GM18505 (cell line): ENCODE data around the gene COA3.

ENCODE experiments used
- ATAC-seq: cut with Tn5 transposase; IDR thresholded peaks from one replicate; pipeline ENCODE4 v1.9.1; 2021; ENCODE audit not compliant: unreplicated experiment
- POLR2A ChIP-seq: IDR thresholded peaks from 4 replicates; pipeline ENCODE4 v1.6.1; 2011; ENCODE audit warnings: borderline replicate concordance; ENCODE audit not compliant: insufficient read depth, insufficient read length; ENCODE audit errors: extremely low read depth

COA3 gene

DNA sequence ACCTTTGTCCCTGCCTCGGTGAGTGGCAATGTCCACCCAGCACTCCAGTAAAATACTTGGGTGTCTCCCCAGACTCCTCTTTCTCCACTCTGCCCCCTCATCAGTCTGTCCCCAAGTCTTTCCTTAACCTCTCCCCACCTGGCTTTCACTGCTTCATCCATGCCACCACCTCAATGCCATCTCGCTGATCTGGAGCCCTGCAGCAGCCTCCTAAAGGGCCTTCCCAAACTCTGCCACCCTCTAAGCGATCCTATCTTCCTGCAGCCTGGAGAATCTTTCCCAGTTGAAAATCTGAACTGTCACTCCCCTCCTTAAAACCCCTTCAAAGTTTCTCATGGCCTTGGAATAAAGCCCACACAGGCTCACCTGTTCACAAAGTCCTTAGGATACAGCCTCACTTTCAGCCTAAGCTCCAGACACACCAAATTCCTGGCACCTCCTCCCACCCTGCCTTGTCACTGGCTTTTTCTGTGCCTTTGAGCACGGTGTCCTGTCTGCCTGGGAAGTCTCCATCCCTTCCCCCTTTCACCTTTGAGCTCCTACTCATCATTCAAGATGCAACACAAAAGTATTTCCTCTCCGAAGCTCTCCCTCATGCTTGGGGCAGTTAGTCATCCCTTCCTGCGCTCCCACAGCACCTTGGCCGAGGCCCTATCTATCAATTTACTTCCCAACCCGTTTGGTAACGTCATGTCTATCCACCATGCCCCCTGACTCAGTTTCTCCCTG, 15.3 kb downstream of the COA3 start:
- no peak for ATAC-seq
- no peak for TF ChIP-seq POLR2A

- no peak for TF ChIP-seq POLR2A
- no peak for ATAC-seq
Measured at GRCh38 chr17:42782166-42783061, 16.1 kb downstream of the COA3 start.

DNA sequence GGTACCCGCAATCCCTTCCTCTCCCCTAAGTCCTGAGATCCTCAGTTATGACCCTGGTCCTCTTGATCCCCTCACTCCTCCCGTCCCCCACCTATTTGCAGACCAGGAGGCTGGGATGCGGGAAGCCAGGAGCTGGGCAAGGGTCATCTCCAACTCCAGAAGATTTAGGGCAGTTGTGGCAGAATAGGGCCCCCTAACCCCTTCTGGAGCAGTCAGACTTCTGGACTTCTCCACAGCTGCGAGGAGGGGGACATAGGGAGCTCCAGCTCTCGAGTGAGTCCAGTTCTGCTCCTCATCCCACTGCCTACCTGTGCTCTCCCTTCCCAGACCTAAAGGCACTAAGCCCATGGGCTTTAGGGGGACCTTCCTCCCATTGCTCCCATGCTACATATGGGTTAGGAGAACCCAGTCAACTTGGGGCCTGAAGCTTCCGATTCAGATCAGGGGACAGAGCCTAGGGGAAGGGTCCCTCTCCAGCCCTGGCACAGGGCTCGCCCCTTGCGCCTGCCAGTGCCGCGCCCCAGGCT, 16.8 kb downstream of the COA3 start:
- TF ChIP-seq POLR2A = no peak
- no peak for ATAC-seq

- no peak for ATAC-seq
- TF ChIP-seq POLR2A = no peak
Measured at GRCh38 chr17:42780851-42781638, 17.5 kb downstream of the COA3 start.

DNA sequence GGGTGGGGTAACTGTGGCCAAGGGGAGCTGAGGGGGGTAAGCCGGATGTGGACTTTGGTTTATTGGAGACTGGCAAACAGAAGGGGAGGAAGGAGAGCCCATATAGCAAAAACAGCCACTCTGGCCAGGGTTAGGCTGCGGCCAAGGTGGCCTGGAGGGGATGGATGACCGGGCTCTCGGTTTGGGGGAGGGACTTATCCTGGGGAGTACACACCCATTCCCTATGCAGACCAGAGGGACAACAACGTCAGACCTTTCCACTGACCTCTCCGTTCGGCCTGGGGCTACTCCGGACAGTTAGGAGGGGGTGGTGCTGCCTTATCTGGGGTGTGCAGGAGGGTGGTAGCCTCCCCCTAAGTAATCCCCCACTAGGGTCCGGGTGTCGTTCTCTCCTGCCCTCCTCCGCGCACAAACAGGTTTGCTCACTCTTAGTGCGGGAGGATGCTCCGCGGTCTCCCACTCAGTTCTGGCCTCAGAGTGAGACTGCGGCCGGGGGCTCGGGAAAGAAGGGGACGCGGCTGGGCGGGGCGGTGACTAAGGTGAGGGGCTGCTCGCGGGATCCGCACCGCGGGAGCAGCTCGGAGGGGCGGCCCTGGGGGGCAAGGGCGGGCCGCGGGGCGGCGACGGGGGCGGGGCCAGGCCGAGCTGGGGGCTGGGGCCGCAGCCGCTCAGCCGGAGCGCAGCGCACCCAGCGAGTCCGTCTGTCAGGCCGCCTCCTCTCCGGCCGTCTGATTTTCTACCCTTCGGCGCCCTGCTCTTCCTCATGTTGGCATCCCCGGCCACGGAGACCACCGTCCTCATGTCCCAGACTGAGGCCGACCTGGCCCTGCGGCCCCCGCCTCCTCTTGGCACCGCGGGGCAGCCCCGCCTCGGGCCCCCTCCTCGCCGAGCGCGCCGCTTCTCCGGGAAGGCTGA, 18.3 kb downstream of the COA3 start, which contains the start of gene WNK4:
TSS of gene WNK4 (plus strand) at position 675 of the 915 bp plus-strand sequence. CDS start at position 764, 89 bp downstream.
- no peak for ATAC-seq

DNA sequence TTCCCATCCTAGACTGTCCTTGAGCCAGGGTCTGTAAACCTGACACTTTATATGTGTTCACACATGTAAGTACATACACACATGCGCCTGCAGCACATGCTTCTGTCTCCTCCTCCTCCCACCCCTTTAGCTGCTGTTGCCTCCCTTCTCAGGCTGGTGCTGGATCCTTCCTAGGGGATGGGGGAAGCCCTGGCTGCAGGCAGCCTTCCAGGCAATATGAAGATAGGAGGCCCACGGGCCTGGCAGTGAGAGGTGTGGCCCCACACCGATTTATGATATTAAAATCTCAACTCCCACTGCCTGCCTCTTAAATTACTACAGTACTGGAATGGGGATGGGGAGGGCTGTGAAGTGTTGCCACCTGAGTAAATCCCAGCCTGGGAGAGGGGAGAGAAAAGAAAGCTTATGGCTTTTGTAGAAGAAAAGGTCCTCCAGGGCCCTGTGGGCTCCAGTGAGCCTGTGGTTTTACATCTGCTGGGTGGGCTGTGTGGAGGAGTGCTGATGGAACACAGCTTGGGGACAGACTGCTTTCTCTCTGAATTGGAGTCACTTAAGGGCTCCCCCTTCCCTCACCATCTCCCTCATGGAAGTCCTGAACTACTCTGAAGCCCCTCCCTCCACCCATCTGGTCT, 19.1 kb downstream of the COA3 start:
- no peak for TF ChIP-seq POLR2A
- no peak for ATAC-seq

More for the DNA sequence above, 18.3 kb downstream of the COA3 start, which contains the start of gene WNK4:
- TF ChIP-seq POLR2A = no peak

DNA sequence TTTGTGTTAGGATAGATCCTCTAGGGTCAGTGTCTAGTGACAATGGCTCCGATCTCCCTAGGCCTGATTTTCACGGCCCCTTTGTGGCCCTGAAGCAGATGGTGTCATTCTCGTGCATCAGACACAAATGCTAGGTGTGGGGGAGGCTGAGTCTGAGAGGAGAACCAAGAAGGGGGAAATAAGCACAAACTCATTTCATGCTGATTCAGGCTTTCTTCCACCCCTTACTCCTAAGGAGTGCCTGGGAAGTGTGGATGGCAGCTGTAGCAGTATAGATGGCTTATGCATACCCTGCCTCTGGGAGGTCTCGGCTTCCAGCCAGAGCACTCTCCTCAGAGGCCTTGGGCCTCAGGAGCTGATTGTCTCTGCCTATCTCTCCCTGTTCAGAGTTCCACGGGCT, 19.9 kb downstream of the COA3 start:
- TF ChIP-seq POLR2A = no peak
- no peak for ATAC-seq

- no peak for TF ChIP-seq POLR2A
- ATAC-seq = no peak
Measured at GRCh38 chr17:42775534-42776098, 22.9 kb downstream of the COA3 start.

GRCh38 chr17:42774066-42774745, 24.3 kb downstream of the COA3 start:
- no peak for TF ChIP-seq POLR2A
- no peak for ATAC-seq

DNA sequence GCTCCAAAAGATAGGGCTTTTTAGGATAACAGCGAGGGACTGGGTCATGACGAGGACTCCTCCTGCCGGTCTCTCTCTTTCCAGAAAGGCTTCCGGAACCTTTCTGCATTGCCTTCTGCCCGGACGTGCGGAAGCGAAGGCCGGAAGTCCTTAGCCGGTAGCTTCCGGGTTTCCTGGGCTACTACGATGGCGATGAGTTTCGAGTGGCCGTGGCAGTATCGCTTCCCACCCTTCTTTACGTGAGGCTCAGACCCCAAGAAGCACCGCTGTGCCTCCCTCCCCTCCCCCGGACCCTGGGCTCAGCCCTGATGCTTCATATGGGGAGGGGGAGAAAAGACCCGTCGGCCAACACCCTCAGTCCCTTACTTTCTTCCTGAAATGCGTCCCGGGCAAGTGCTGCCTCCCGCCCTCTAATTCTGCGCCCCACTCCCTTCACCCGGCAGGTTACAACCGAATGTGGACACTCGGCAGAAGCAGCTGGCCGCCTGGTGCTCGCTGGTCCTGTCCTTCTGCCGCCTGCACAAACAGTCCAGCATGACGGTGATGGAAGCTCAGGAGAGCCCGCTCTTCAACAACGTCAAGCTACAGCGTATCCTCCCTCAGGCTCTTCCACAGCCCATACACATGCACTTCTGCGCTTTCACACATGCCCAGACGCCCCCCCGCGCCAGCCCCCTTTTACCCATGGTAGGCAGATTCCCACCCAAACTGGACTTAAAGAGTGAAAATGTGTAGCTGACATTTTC, 25.0 kb downstream of the COA3 start, which contains the start of gene VPS25:
TSS of gene VPS25 (plus strand) at position 160 of the 746 bp plus-strand sequence. CDS start at position 187, 27 bp downstream.
- no peak for ATAC-seq
- TF ChIP-seq POLR2A = peak; percentile 97
